GM12801 (cell line): ENCODE data around the gene NGFR.

Experiments used
- TF ChIP-seq, protein P1 (sequence below): IDR thresholded peaks from one replicate; pipeline ENCODE4 v1.5.1; 2011; ENCODE audit warnings: control low read depth; ENCODE audit not compliant: insufficient read length; ENCODE audit errors: extremely low read depth

NGFR gene

DNA sequence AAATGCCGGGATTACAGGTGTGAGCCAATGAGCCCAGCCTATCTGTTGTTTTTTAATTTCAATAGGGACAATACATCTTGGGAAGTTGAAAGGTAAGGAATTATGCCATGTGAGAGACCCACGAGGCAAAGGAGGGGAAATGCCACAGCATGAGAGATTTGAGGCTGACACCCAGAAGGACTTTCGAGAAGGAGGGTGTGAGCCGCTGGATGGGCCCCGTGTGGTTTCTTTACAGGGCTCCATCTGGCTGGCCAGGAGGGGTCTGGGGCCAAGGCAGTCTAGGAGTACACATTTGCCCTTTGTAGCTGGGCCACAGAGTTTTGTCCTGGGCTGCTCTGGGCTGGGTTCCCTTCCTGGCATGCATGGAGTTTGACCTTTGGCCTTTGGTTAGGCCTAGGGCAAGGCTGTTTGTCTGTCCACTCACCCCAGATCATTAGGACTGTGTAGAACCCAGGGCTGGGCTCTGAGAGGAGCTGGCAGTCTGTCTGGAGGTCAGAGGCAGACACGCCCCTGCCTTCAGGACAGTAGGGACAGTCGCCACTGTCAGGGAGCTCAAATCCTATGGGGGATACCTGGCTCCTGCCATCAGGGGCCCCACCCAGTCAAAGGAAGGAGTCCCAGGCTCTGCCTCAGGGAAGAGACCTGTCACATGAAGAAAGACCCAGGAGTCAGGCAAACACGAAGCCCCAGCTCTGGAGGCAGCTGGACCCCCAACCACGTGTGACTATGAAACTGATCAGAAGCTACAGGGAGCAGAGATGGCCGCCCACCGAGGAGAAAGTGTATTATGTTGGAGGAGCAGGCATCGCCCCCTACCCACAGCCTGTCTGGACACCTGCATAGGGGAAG is 56.4 kb downstream of the NGFR start:
- TF ChIP-seq, protein P1, sequence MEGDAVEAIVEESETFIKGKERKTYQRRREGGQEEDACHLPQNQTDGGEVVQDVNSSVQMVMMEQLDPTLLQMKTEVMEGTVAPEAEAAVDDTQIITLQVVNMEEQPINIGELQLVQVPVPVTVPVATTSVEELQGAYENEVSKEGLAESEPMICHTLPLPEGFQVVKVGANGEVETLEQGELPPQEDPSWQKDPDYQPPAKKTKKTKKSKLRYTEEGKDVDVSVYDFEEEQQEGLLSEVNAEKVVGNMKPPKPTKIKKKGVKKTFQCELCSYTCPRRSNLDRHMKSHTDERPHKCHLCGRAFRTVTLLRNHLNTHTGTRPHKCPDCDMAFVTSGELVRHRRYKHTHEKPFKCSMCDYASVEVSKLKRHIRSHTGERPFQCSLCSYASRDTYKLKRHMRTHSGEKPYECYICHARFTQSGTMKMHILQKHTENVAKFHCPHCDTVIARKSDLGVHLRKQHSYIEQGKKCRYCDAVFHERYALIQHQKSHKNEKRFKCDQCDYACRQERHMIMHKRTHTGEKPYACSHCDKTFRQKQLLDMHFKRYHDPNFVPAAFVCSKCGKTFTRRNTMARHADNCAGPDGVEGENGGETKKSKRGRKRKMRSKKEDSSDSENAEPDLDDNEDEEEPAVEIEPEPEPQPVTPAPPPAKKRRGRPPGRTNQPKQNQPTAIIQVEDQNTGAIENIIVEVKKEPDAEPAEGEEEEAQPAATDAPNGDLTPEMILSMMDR = no peak

DNA sequence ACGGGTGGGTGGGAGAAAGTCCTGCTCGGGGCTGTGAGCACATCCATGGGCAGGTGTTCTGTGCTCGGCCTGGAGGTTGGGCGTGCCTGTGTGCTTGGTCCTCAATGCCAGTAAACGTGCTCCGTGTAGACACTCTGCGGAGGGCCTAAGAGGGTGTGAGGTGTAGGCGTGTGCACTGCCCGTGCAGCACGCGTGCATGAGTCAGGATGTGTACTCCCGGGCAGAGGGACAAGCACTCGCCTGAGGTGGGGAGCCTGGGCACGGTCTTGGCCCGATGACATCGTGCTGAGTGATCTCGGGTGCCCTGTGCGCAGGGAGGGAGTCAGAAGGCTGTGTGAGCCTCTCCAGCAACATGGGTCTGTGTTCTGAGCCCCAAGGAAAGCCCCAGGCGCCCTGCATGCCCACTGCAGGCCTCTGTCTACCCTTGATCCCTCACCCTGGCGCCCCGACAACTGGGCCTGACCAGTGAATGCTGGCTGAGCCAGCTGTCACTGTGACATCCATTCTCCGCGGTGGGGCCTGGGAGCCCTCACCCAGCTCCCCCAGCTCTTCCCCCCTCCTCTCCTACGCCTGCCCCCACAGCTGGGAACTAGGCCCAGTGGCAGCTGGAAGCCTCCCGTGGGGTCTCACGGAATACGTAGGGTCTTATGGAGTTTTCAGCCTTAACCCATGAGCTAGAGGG is 57.1 kb downstream of the NGFR start:
- TF ChIP-seq, protein P1 = no peak

DNA sequence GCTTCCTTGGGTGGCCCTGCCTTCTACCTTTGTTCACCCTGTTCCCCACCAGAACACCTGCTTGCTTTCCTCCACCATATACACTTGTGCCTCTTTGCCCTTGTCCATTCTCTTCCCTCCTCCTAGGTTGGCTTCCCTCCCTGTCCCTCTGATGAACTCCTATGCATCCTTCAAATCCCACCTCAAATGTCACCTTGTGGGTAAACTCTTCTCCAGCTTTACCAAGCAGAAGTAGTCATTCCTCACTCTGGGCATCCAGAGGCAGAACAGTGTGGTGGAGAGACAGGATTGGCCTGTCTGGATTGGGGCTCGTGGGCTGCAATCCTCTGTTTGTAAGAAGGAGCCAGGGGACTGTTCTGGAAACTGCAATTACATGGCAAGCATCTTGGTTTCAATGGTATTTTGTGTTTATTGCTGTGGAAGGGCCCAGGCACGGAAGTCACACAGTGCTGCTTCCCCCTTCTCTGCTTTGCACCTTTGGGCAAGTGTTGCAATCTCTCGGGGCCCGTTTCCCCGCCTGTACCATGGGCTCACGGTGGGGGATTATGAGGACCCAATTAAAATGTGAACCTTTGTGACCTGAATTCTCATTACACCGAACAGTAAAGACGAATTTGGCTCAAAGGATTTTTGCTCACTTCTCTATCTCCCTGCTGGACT is 58.7 kb downstream of the NGFR start:
- TF ChIP-seq, protein P1 = no peak

DNA sequence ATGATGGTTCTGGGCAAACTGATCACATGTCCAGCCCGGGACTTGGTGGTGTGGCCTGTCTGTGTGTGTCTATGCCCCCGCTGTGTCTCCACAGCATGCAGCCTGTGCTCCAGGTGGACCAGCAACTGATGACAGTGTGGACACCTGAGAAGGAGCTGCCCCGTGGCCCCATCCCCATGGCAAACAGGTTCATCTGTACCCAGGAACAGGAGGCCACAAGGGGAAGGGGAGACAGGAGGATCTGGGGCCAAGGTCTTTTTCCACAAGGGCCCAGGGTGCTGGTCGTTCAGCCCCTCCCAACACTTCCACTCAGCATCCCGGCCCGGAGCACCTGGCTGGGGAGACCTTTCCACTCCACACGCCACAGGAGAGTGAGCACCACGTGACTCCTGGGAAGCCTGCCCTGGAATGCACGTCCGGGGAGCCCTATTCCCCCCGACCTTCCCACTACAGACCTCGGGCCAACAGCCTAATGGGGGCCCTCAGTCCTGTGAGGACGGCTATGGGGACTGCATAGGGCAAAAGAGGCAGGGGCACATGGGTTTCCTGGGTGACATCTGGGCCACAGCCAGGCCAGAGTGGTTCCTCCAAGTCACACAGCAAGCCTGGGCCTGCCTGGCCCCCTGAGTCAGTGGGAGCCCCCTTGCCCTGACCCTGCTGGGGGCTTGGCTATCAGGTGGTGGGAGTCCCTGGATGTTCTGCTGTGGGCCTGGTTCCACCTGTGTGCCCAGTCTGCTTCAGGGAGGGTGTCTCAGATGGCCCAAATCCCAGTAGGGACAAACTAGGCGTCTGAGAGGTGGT is 59.8 kb downstream of the NGFR start:
- TF ChIP-seq, protein P1 = no peak

DNA sequence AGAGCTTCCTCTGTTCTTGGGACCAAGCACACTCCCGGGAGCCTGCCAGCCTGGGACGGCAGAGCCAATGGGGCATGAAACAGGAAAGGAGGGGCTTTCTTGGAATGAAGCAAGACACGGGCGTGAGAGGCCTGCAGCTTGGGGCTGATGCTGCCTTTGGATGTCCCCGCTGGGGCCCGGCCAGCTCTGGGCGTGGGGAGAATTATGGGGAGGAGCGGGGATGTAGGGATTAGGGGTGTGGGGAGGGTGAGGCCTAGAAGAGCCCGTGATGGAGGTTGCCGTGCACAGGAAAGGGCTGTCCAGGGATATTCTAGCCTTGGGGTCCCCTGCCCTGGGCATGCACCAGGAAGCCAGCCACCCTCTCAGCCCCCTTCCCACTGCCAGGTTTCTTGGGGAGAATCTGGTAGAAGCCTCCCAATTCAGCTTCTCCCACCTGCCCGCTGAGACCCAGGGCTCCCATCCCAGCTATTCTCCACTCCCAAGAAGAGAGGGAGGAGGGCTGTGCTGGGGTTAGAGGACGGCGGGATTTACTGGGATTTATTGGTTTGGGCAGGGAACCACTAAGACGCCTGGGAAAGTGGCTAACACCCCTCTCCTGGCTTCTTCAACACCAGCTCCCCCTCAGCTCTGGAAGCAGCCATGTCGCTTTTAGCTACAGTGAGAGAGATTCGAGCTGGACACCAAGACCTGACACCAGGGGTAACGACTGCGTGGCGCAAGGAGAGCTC is 60.6 kb downstream of the NGFR start:
- TF ChIP-seq, protein P1 = no peak

DNA sequence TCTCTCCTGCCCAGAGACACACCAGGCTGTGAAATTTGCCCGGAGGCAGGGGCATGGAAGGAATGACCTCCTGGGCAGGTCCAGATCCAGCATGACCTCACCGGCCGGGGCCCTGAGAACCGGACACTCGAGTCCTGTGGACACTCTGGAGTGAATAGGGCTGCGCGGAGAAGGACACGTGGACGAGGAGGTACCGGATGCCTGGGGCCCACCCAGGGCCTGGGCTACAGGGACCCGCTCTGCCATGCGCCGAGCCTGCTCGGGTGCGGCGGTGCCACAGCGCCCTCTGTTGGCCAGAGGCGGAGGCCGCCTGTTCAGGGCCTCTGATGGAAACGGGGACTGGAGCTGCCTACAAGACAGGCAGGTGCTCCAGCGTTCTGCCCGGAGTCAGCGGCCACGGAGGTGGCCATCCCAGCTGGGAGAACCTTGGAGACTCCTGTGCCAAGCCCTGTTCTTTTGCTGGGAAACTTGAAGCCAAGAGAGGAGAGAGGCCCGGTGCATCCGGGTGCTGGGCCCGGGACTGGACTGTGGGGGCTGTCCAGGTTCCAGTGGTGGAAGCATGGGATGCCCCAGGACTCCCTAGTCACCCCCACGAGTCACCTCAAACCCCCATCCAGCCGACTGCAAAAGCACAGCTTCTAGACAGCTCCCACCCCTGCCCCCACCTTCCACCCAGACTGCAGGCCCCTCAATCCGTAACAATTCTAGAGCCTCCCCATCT is 61.3 kb downstream of the NGFR start:
- TF ChIP-seq, protein P1 = no peak
